ENCODE results near the gene ABL1.

The ABL1 gene

DNA sequence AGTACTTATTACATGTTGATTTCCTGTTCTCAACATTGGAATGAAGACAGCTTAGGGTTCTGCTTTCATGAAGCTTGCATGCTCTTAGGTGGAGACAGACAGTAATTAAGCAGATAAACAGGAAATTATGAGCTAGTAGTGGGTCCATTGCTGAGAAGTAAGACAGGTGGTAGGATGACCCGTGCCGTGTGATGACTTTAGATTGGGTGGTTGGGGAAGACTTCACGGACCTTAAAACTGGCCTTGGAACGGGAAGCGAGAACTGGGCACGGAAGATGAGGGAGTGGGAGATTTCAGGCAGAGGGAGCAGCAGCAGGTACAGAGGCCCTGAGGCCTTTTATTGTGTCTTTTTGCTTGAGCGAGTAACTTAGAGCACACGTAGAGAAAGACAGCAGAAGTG lies 27.2 kb downstream of the ABL1 start:
- TF ChIP-seq, protein P1, sequence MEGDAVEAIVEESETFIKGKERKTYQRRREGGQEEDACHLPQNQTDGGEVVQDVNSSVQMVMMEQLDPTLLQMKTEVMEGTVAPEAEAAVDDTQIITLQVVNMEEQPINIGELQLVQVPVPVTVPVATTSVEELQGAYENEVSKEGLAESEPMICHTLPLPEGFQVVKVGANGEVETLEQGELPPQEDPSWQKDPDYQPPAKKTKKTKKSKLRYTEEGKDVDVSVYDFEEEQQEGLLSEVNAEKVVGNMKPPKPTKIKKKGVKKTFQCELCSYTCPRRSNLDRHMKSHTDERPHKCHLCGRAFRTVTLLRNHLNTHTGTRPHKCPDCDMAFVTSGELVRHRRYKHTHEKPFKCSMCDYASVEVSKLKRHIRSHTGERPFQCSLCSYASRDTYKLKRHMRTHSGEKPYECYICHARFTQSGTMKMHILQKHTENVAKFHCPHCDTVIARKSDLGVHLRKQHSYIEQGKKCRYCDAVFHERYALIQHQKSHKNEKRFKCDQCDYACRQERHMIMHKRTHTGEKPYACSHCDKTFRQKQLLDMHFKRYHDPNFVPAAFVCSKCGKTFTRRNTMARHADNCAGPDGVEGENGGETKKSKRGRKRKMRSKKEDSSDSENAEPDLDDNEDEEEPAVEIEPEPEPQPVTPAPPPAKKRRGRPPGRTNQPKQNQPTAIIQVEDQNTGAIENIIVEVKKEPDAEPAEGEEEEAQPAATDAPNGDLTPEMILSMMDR (IDR thresholded peaks at IDR 0.05; ENCODE audit: low read depth, low read length, missing control alignments) = no peak
- H3K4me3 ChIP-seq (ENCODE audit: low read depth, low read length) = no peak overlapping the region
- no peak for DNase-seq (ENCODE audit: low read depth)

DNA sequence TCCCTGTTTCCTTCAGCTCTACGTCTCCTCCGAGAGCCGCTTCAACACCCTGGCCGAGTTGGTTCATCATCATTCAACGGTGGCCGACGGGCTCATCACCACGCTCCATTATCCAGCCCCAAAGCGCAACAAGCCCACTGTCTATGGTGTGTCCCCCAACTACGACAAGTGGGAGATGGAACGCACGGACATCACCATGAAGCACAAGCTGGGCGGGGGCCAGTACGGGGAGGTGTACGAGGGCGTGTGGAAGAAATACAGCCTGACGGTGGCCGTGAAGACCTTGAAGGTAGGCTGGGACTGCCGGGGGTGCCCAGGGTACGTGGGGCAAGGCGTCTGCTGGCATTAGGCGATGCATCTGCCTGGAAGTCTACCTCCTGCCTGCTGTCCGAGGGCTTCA lies 27.7 kb downstream of the ABL1 start:
- DNase-seq (ENCODE audit: low read depth) = no peak
- H3K4me3 ChIP-seq (ENCODE audit: low read depth, low read length) = no peak overlapping the region
- TF ChIP-seq, protein P1 (IDR thresholded peaks at IDR 0.05; ENCODE audit: low read depth, low read length, missing control alignments) = no peak

- TF ChIP-seq, protein P1 (IDR thresholded peaks at IDR 0.05; ENCODE audit: low read depth, low read length, missing control alignments) = no peak
- no peak for DNase-seq (ENCODE audit: low read depth)
- no peak overlapping the region for H3K4me3 ChIP-seq (ENCODE audit: low read depth, low read length)
These were observed 29.5 kb downstream of the ABL1 start for GRCh38 chr9:130864541-130864940.

GRCh38 chr9:130865921-130866320 lies 30.9 kb downstream of the ABL1 start:
- TF ChIP-seq, protein P1 (IDR thresholded peaks at IDR 0.05; ENCODE audit: low read depth, low read length, missing control alignments) = no peak
- no peak for DNase-seq (ENCODE audit: low read depth)
- H3K4me3 ChIP-seq (ENCODE audit: low read depth, low read length) = no peak overlapping the region

DNA sequence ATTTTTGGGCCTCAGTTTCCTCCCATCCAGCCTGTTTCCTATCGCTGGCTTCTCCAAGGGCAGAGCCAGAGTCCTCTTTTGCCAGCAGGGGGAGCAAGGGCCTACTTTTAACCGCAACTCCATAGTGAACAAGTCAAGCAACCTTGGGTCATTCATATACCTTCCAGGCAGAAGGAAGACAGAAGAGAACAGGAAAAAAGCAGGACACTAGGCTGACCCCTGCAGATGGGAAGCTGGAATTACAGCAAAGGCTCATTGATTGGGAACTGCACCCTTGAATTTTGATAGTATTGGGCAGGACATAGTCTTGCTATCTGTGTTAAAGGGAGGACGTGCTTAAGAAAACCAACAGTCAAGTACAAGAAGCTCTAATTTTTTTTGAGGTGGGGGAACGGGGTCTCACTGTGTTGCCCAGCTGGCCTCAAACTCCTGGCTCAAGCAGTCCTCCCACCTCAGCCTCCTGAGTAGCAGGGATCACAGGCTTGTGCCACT lies 31.5 kb downstream of the ABL1 start:
- no peak overlapping the region for H3K4me3 ChIP-seq (ENCODE audit: low read depth, low read length)
- DNase-seq (ENCODE audit: low read depth) = no peak
- TF ChIP-seq, protein P1 (IDR thresholded peaks at IDR 0.05; ENCODE audit: low read depth, low read length, missing control alignments) = peak; percentile 79

DNA sequence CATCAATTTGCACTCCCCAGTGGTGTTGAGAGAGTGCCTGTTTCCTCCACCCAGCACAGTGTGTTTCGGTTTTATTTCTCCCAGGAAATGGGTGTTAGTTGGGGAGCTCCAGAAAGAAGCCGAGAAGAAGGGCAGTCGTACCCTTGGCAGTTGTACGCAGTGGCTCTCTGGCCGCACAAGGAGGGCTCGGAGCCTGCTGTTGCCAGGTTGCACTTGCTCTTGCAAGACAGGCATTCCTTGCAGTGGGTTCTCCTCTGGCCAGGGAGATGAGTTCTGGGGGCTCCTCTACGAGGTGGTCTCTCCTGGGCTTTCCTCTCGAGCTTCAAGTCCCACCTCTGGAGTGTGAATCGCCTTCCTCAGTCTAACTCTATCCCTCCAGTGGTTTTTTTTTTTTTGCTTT lies 32.5 kb downstream of the ABL1 start:
- no peak overlapping the region for H3K4me3 ChIP-seq (ENCODE audit: low read depth, low read length)
- TF ChIP-seq, protein P1 (IDR thresholded peaks at IDR 0.05; ENCODE audit: low read depth, low read length, missing control alignments) = no peak
- no peak for DNase-seq (ENCODE audit: low read depth)

GRCh38 chr9:130868230-130868629 lies 33.2 kb downstream of the ABL1 start:
- TF ChIP-seq, protein P1 (IDR thresholded peaks at IDR 0.05; ENCODE audit: low read depth, low read length, missing control alignments) = no peak
- no peak for DNase-seq (ENCODE audit: low read depth)
- no peak overlapping the region for H3K4me3 ChIP-seq (ENCODE audit: low read depth, low read length)

Data from GM12864 (cell line).